Sigmoid colon (tissue), 4 donors: ENCODE data around the gene OR7C1.

Experiments used
- EP300 ChIP-seq, 4 donors: sonication (generic); formaldehyde crosslinking; IDR thresholded peaks; one replicate each; pipeline ENCODE4 v1.6.1; 2017; ENCODE audit warnings: antibody characterized with exemption in 4 of 4
- POLR2A ChIP-seq, 2 donors: fragments of 450-650 bp; IDR thresholded peaks; one replicate each; pipeline ENCODE4 v1.6.1; 2016; ENCODE audit warnings: antibody characterized with exemption in 2 of 2, mild to moderate bottlenecking in 2 of 2, moderate library complexity in 2 of 2
- POLR2AphosphoS5 ChIP-seq, 4 donors: sonication (generic); formaldehyde crosslinking; IDR thresholded peaks; one replicate each; pipeline ENCODE4 v1.6.1; 2017; ENCODE audit warnings: antibody characterized with exemption in 4 of 4
- TF ChIP-seq, protein P1 (sequence below), 4 experiments: fragments of 450-650 bp in 3 of 4; fragments of 200-600 bp in 1 of 4; IDR thresholded peaks; one replicate each; pipeline ENCODE4 v1.5.1; 2016 to 2019; ENCODE audit warnings: antibody characterized with exemption in 4 of 4, mild to moderate bottlenecking in 3 of 4, moderate library complexity in 2 of 4

DNA sequence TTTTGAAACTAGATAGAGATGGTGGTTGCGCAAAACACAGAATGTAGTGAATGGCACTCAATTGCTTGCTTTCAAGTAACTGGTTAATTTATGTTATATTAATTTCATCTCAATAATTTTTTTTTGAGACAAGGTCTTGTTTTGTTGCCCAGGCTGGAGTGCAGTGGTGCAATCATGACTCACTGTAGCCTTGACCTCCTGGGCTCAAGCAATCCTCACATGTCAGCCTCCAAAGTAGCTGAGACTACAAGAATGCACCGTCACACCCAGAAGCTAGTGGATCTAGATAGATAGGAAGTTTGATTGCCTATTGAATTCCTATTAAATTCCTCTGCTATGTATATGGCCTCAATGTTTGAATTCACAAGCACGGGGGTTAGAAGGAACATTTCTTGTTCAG is 30.2 kb downstream of the OR7C1 start:
- TF ChIP-seq POLR2A (IDR thresholded peaks at IDR 0.05) (no peak), EP300 (IDR thresholded peaks at IDR 0.05) (no peak), POLR2AphosphoS5 (IDR thresholded peaks at IDR 0.05) (no peak)
- TF ChIP-seq, protein P1, sequence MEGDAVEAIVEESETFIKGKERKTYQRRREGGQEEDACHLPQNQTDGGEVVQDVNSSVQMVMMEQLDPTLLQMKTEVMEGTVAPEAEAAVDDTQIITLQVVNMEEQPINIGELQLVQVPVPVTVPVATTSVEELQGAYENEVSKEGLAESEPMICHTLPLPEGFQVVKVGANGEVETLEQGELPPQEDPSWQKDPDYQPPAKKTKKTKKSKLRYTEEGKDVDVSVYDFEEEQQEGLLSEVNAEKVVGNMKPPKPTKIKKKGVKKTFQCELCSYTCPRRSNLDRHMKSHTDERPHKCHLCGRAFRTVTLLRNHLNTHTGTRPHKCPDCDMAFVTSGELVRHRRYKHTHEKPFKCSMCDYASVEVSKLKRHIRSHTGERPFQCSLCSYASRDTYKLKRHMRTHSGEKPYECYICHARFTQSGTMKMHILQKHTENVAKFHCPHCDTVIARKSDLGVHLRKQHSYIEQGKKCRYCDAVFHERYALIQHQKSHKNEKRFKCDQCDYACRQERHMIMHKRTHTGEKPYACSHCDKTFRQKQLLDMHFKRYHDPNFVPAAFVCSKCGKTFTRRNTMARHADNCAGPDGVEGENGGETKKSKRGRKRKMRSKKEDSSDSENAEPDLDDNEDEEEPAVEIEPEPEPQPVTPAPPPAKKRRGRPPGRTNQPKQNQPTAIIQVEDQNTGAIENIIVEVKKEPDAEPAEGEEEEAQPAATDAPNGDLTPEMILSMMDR (IDR thresholded peaks at IDR 0.05) = no peak
